ENCODE data around the gene C17orf114.
"Not testable (repeated sequence)": the region's sequence is repeated elsewhere in the genome, so short reads cannot be mapped to it uniquely, and the experiment has no call there.

Gene C17orf114

DNA sequence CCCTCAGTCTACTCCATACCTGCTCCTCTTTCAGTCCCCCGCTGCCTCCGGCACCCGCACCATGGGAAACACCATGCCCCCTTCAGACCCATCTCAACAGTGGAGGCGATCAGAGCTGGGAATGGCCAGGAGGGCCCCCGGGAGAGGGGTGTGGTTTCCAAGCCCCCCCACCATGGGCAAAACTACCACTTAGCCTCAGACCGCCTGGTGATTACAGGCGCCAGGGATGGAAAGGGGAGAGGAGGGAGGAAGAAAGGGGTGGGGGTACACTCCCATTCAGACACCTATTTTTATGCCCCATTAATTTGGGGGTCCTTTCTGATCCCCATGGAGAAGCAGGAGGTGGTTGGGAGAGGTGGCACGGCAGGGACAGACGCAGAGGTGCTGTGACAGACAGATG lies at the start of gene C17orf114:
Gene C17orf114 (minus strand): TSS at position 101 of the 400 bp plus-strand sequence.
- peak; percentile 17 for DNase-seq

DNA sequence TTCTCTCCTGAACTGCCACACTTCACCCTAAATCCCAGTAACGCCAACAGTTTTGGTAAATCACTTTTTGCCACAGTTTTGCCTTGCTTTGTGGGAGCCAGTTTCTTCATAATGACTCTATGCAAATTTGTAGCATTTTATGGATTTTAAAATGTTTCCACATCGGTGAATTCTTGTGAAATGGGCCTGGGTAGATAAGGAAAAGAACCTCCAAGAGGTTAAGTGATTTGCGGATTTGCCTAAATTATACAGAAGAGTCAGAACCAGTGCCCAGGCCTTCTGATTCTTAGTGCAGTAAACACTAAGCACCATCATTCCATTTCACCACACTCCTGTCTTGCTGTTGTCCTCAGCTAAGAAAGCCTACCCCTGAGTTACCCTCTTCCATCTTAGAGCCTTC lies 49.0 kb upstream of the C17orf114 start:
- DNase-seq: no peak

DNA sequence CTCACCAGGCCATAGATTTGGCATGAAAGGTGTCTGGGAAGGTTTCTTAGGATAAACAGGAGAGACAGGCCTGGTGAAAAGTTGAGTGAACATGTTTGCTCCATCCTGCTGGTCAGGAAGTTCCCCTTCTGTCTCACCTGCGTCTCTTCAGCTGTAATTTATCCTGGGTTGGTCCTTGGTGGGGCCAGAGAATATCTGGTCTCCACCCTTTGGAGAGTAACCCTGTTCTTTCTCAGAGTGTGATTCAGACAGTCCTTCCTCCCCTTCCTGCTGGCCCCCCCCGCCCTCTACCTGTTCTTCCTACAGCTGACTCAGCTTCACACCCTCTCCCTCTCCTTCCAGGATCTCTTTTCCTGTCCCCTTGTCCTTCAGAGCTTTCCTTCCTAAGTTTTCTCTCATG lies 48.1 kb upstream of the C17orf114 start:
- peak; percentile 26 for DNase-seq

DNA sequence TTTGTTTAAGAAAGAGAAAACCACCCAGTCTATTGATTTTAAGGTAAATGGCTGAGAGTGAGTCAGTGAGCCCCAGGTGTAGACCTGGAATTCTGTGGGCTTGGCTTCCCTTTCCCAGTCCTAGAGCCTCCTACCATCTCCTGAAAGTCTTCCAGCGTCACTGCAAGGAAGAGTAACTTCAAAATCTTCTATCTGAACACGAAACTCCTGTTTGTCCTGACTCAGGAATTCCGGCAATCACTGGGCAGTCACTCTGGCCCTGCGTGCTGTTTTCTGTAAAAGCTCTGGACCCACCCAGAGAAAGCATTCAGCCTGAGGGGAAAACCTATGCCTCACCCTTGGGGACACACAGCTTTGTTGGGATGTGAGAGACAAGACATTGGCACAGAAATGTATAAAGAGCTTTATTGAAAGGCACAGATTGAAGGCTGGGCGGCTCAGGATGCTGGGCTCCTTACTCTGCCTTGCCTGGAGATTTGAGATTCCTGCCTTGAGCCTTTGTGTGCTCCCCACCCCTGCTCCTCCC lies 46.9 kb upstream of the C17orf114 start:
- DNase-seq: no peak

- DNase-seq: no peak
Observed at GRCh38 chr17:4846635-4847390, 44.7 kb upstream of the C17orf114 start.

DNA sequence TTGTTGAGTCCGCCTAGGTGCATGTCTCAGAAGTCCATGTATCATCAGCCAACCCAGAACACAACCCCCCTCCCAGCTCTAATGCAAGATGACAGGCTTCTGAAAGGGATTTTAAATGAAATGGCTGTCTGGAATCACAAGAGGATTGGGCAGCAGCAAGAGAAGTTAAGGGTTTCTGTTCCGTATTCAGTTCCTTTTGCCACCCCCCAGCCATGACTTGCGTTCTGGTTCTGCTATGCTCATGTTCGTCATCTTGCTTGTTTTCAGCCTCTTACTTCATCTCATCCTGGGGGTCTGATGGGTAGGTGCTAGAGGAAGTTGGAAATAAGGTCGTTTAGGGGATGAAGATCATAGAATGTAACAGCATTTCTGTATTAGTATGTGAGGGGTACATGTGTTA lies 43.0 kb upstream of the C17orf114 start:
- DNase-seq: no peak

- DNase-seq: no peak
Observed at GRCh38 chr17:4843321-4844000, 41.3 kb upstream of the C17orf114 start.

DNA sequence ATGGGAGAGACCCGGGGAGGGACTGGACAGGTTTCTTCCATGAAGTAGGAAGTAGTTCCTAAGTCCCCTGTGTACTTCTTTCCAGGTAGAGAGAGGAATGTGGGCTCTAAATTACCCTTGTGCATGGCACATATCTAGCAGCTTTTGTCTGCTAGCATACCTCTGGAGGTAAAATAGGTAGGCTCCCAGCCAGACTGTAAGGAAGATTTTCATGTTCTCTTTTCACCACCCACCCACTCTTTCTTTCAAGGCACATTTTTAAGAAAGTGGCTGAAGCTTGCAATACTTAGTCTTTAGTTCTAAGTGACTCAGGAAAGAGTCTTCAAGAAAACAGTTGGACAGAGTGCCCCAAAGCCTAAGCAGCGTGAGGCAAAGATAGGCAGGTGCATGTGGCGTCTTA lies 40.2 kb upstream of the C17orf114 start:
- no peak for DNase-seq

- no peak for DNase-seq
Observed at GRCh38 chr17:4840893-4841242, 38.7 kb upstream of the C17orf114 start.

GRCh38 chr17:4839965-4840892 lies 38.1 kb upstream of the C17orf114 start:
- no peak for DNase-seq

GRCh38 chr17:4839221-4839620 lies 37.1 kb upstream of the C17orf114 start:
- no peak for DNase-seq

- DNase-seq: no peak
Observed at GRCh38 chr17:4838309-4838785, 36.2 kb upstream of the C17orf114 start.

DNA sequence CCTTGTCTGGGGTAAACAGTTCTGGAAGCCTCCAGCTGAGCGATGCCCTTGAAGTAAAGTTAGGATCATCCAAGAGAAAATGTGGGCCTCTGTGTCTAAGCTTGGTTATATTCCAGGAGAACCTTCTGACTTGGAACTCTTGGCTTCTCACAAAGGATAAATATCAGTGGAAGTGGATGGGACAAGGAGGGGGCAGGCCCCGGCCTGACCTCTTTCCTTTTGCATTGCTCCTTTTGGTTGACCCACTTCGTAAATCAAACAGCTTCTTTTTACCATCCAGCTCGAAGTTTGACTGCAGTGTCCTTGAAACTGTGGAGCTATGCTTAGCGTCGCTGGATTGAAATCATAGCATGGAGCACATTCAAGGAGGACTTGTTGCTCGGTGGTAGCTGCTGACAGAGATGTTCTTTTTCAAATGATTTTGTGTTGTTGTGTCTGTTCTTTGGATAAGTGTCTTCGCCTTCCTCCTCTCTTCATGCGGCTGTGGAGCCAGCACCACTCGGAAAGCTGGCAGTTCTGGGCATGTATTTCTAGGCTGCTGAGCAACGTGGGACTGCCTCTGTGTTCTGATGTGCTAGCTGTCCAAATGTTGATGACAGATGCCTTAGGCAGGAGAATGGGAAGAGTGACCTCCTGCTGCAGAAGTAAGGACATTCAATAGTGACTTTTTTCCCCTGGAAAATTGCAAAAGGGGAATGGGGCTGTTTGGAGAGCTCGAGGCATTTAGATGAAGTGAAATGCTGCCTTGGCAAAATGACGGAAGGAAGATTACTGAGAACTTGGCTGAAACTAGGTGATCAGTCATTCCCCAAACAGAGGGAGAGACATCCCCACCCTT lies 35.6 kb upstream of the C17orf114 start:
- no peak for DNase-seq

GRCh38 chr17:4836221-4836620 lies 34.1 kb upstream of the C17orf114 start:
- DNase-seq: no peak

GRCh38 chr17:4834681-4835020 lies 32.5 kb upstream of the C17orf114 start:
- DNase-seq: no peak

- DNase-seq: peak; percentile 54
Observed at GRCh38 chr17:4833941-4834680, 32.0 kb upstream of the C17orf114 start.

DNA sequence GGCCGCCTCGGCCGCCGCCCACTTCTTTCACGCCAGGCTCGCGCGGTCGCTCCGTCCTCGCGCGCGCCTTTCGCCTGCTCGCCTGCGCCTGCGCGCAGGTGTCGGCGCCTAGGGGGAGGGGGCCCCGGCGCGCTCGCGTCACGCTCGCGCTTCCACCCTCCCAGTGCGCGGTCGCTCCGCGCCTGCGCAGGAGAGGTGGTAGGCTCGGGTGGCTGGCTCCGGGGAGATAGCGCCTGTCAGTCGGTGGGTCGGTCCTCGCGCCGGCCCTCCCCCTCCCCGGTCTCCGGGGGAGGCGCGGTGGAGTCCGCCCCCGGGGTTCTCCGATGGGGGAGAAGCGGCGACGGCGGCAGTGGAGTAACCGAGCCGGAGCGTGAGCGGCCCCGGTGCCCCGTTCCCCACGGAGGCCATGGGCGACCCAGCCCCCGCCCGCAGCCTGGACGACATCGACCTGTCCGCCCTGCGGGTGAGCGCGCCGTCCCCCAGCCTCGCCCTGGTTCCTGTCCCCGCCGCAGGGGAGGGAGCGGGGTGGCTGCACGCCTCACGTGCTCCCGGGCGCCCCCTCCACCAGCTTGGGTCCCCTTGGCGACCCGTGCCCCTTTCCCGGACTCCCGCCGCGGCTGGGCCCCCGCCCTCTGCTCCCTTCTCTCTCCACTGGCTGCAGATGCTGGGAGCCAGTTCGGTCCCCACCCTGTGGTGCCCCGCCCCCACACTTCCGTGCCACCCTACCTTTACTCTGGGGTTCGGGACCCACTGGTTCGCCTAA lies 31.2 kb upstream of the C17orf114 start, which contains the start of gene MINK1:
Gene MINK1 (plus strand): TSS at position 163 of the 763 bp plus-strand sequence. CDS start 244 bp downstream, at position 407.
- DNase-seq: peak; percentile 93

DNA sequence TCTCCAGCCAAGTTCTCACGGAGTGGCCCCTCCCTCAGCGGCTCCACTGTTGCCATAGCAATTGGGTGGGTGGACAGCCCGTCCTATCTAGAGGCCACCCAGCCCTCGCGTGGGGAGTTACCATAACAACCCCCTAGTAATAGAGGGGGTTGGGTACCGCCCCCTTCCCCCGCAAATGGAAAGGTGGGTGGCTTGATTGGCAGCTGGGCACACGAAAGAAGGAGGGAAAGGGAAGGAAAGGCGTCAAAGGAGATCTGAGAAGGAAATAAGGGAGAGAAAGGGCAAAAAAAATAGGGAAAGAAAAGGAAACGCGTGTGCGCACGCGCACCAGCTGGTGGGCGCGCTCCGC lies 30.7 kb upstream of the C17orf114 start:
- not testable (repeated sequence) for DNase-seq

GRCh38 chr17:4827399-4827798 lies 25.3 kb upstream of the C17orf114 start:
- DNase-seq: peak; percentile 82

- DNase-seq: no peak
Observed at GRCh38 chr17:4823373-4824089, 21.4 kb upstream of the C17orf114 start.

All from NCI-H69 (cell line).